Mesenteric fat pad (tissue), 1 donor: ENCODE results near the gene PDLIM5. TPM values are rescaled to one million over a fixed set of nuclear protein-coding genes. Genes with fewer than 3 reads are reported as not detected.
"Not testable (repeated sequence)": the region's sequence is repeated elsewhere in the genome, so short reads cannot be mapped to it uniquely, and the experiment has no call there.

Experiments used
- DNase-seq: peaks from one replicate; pipeline ENCODE4 v3.0.0-alpha.2; 2020; ENCODE audit warnings: low spot score
- long read RNA-seq: library from polyadenylated mRNA; unstranded; transcript quantifications from one replicate; pipeline ENCODE4 v2.0.0, GENCODE V29; 2020
- total RNA-seq: library from RNA; stranded (reverse); fragmentation: NEBNext Ultra II Directional; extraction: Animal tissue kit (Norgen Biotek cat#: 25700); gene quantifications from one replicate; pipeline ENCODE4 v1.2.1, GENCODE V29; 2021
- donor health status: DM: yes; HTN: yes; CAD: no.

The PDLIM5 gene, protein sequence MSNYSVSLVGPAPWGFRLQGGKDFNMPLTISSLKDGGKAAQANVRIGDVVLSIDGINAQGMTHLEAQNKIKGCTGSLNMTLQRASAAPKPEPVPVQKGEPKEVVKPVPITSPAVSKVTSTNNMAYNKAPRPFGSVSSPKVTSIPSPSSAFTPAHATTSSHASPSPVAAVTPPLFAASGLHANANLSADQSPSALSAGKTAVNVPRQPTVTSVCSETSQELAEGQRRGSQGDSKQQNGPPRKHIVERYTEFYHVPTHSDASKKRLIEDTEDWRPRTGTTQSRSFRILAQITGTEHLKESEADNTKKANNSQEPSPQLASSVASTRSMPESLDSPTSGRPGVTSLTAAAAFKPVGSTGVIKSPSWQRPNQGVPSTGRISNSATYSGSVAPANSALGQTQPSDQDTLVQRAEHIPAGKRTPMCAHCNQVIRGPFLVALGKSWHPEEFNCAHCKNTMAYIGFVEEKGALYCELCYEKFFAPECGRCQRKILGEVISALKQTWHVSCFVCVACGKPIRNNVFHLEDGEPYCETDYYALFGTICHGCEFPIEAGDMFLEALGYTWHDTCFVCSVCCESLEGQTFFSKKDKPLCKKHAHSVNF
- 125 TPM for total RNA-seq
- long read RNA-seq, full-length matches to known transcripts, result 50 of 112 reads
- long read RNA-seq, partial matches to known transcripts, result 32 of 112 reads
- long read RNA-seq, other reads (novel, unspliced or antisense), result 30 of 112 reads

DNA sequence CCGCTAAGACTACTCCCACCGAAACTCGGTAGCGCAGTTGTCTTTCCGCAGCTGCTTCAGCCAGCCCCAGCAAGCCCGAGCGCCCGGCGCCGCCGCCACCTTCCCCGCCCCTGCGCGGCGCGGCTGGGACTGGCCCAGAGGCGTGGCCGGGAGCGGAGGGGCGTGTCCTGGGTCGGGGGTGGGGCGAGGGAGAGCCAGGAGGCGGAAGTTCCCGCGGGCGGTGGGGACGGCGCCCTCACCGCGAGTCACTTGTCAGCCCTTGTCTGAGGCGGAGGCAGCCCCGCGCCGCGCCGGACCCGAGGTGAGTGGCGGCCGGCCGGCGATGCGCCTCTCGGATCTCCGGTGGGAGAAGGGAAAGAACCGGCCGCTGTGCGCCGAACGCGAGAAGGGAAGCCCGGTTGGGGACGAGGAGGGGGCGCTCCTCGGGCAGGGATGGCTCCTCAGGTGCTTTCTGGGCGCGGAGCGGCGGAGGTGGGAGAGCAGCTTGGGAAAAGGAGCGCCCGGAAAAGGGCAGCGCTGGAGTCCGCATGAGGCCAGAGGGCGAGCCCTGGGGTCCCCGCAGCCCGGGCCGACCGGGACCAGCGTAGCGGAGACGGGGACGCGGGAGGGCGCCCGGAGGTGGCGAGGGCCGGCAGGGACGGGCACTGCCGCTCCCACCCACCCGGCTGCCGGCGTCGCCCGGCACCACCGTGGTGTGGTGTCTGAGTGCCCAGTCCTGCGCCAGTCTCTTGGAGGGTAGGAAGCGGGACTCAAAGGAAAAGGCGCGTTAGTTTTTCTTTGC lies at the start of gene PDLIM5:
Gene PDLIM5 (plus strand): TSS at position 248 of the 781 bp plus-strand sequence. CDS start 3,347 bp downstream, outside the sequence.
- DNase-seq, result peak; percentile 97

GRCh38 chr4:94402439-94402838 lies 49.3 kb upstream of the PDLIM5 start:
- DNase-seq, result not testable (repeated sequence)

DNA sequence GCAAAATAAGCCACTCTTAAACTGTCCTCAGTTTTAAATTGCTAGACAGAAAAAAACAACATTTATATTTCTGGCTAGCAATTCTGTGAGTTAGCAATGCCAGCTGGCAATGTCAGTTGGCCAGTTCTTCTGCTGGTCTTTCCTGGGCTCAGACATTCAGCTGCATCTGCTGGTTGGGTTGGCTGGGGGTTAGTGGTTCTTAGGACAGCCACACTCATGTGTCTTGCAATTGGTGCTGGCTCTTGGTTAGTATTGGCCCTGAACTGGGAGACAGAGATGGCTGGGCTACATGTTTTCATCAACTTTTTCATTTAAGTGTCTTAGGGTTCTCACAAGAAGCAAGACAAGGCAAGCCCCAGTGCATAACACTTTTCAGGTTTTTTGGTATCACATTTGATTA lies 48.0 kb upstream of the PDLIM5 start:
- no peak for DNase-seq

DNA sequence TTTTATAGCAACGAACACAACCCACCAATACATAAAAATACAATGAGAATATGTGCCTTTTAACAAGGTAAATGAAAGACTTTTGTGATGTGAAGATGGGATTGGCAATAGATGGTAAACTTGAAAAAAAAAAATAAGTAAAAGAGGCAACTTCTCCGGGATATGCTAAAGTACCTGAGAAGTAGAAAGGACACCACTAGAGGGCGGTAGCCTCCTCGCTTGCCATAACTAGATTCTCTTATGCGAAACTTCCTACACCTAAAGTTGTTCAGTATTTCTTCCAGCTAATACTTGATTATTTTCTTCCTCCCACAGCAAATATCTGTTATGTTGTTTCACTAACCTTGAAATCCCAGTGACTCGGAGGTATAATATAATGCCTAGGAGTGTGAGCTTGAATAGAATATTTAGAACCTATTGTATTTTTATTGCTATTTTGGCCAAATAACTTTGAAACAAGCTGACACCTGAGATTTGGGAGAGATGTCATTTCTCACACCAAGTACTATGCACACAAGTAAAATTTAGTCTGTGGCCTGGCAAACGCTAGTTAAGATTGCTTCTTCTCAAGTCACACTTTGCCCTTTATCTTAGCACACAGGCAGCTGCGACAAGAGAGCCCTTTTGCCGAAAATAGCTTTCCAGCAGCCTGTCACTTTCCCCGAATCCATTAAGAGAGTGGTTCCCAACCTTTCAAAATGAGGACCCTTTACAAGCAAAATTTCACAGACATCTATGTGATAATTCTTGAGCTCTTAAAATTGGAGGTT lies 44.9 kb upstream of the PDLIM5 start:
- DNase-seq, result no peak

- no peak for DNase-seq
Observed at GRCh38 chr4:94407846-94408245, 43.9 kb upstream of the PDLIM5 start.

- no peak for DNase-seq
Observed at GRCh38 chr4:94408549-94409374, 43.0 kb upstream of the PDLIM5 start.

DNA sequence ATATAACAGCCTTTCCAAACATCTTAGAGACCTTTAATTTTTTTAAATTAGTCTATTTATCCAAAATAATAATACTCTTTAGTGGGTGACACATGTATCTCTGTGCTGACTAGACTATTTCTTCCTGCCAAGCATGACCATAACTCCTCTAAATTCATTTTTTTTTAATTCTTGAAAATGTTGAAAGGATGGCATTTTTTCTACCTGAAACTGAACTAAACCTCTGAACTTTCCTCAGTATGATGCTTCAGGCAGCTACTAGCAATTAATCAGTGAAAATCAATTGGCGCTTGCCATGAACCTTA lies 42.4 kb upstream of the PDLIM5 start:
- DNase-seq, result no peak

GRCh38 chr4:94409962-94410361 lies 41.8 kb upstream of the PDLIM5 start:
- DNase-seq, result no peak

DNA sequence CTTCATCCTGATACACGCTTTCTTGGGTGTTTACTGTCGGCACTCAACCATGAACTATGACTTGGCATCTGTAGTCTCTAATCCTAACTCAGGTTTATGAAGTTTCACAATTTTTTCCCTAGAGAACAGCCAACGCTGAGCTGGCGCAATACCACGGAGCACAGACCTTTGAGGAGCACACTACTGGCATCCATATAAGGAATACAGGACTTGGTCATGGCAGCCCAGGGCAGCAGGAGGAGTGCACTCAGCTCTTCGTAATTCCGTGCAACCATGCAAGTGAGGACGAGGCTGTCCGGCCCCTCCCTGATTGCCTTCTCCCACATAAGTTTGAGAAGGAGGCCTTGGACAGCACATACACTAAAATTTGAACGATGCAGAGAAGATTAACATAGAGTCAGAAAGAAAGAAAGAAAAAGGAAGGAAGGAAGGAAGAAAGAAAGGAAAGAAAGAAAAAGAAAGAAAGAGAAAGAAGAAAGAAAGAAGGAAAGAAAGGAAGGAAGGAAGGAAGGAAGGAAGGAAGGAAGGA lies 41.0 kb upstream of the PDLIM5 start:
- DNase-seq, result no peak

- no peak for DNase-seq
Observed at GRCh38 chr4:94411296-94411695, 40.4 kb upstream of the PDLIM5 start.

DNA sequence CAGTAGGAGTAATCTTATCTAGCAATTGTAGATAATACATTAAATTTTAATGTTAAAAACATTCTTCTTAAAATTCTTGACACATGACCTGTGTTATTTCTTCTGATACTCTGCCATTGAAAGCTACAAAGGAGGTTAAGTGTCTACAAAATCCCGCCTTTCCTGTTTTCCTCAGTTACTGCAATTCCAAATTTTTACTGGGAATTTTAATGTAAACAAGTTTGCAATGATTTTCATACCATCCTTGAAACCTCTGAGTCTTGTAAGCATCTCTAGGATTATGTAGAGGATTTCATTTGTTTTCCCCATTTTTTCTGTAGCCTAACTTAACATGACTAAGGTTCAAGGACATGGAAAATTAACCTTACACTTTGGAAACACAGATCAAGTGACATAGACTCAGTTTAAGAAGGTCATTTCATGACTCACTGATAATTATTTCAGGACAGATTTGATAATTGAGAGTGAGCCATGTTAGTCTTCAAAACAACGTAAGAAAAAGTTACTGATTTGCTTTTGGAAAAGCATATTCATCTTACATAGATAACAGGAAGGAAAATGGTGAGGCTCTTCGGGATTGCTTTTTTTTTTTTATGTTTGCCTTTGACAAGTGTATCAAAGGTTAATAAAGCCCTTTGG lies 39.6 kb upstream of the PDLIM5 start:
- no peak for DNase-seq

- DNase-seq, result no peak
Observed at GRCh38 chr4:94412658-94413038, 39.1 kb upstream of the PDLIM5 start.

- no peak for DNase-seq
Observed at GRCh38 chr4:94413085-94413840, 38.5 kb upstream of the PDLIM5 start.

- DNase-seq, result no peak
Observed at GRCh38 chr4:94414907-94415306, 36.8 kb upstream of the PDLIM5 start.

- DNase-seq, result no peak
Observed at GRCh38 chr4:94415448-94415847, 36.3 kb upstream of the PDLIM5 start.

DNA sequence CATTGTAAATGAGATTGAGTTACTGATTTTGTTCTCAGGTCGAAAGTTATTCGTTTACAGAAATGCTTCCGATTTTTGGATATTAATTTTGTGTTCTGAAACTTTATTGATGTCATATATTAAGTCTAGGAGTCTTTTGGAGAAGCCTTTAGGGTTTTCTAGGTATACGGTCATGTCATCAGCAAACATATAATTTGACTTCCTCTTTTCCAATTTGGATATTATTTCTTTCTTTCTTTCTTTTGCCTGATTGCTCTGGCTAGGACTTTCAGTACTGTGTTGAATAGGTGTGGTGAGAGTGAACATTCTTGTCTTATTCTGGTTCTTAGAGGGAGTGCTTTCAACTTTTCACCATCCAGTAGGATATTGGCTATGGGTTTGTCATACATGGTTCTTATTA lies 35.4 kb upstream of the PDLIM5 start:
- no peak for DNase-seq

GRCh38 chr4:94416981-94417380 lies 34.8 kb upstream of the PDLIM5 start:
- DNase-seq, result no peak

GRCh38 chr4:94419549-94419948 lies 32.2 kb upstream of the PDLIM5 start:
- no peak for DNase-seq

DNA sequence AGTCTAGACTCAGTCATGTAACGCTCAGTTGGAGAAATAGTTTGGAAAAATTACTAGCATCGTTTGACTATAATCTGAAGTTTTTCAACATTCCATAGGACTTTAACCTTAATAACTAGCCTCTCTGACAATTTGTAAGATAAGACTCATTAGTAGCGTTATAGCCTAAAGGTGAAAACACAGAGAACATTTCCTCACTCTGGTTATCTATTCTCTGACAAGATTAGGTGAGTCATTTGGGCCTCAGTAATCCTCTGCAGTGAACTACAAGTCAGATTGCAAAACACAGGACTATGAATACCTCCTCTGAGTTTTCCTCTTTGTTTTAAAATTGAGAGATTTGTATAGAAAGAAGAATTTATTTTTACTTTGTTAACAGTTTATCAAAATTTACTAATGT lies 31.8 kb upstream of the PDLIM5 start:
- no peak for DNase-seq
